Upper lobe of right lung (tissue), 1 donor: ENCODE data around the gene SREK1IP1. TPM values are rescaled to one million over a fixed set of nuclear protein-coding genes. Genes with fewer than 3 reads are reported as not detected.
"Not testable (repeated sequence)": the region's sequence is repeated elsewhere in the genome, so short reads cannot be mapped to it uniquely, and the experiment has no call there.

Experiments
- ATAC-seq: fragments of 200-7000 bp; cut with Tn5 transposase; one replicate; pipeline ENCODE4 v1.9.1; 2020; ENCODE audit warnings: mild to moderate bottlenecking, moderate library complexity
- DNase-seq: peaks from one replicate; pipeline ENCODE4 v3.0.0-alpha.2; 2020
- H3K27ac ChIP-seq: fragments of 200-600 bp; one replicate; pipeline ENCODE4 v1.8.0; 2022
- H3K27me3 ChIP-seq: fragments of 200-600 bp; one replicate; pipeline ENCODE4 v1.8.0; 2022; ENCODE audit warnings: mild to moderate bottlenecking
- H3K36me3 ChIP-seq: fragments of 200-600 bp; one replicate; pipeline ENCODE4 v1.8.0; 2022
- H3K4me1 ChIP-seq: fragments of 200-600 bp; one replicate; pipeline ENCODE4 v1.8.0; 2022
- H3K4me3 ChIP-seq: fragments of 200-600 bp; one replicate; pipeline ENCODE4 v1.8.0; 2022; ENCODE audit warnings: mild to moderate bottlenecking
- H3K9me3 ChIP-seq: fragments of 200-600 bp; one replicate; pipeline ENCODE4 v1.8.0; 2022
- intact Hi-C: fragments of 100-400 bp; cut with DNase I; formaldehyde crosslinking; loops from one replicate; pipeline ENCODE4 v1.11.0; 2022
- total RNA-seq: library from RNA; stranded (reverse); fragmentation: NEBNext Ultra II Directional; extraction: Animal tissue kit (Norgen Biotek cat#: 25700); gene quantifications from one replicate; pipeline ENCODE4 v1.2.1, GENCODE V29; 2021
- TF ChIP-seq, protein P1 (sequence below): fragments of 200-600 bp; IDR thresholded peaks from one replicate; pipeline ENCODE4 v1.8.0; 2022; ENCODE audit warnings: antibody characterized with exemption
- donor health status: DM: no; HTN: yes; CAD: no; lungs with severe emphysema.

Gene SREK1IP1
- total RNA-seq, 1 donor from 2014 or later: 22.1 TPM

DNA sequence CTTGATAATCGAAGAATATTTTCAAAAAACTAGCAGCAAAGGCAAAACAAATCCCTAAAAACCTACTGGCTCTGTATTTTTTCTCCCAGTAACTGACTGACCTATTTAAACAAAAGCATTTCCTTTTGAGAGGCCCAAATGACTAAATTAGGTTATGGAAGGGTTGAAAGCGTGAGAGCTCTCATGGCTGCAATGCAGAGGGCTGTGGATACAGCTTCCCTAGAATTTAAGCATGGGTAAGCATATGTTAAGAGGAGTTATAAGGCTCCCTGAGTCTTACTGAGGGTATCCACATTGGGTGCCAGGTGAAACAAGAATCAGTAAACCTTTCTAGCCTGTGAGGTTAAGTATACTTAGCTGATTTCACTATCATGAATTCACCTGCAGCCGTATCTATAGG lies 45.9 kb downstream of the SREK1IP1 start:
- Histone ChIP-seq H3K9me3 (no peaks in the 10 kb centered on the region), H3K4me3 (no peak overlapping the region), H3K4me1 (no peaks in the 10 kb centered on the region), H3K27me3 (no peaks in the 10 kb centered on the region), H3K36me3 (peaks cover 57% of the 10 kb centered on the region), H3K27ac (no peak overlapping the region)
- no peak for ATAC-seq
- no peak for DNase-seq
- intact Hi-C loops: no loop called here
- TF ChIP-seq, protein P1, sequence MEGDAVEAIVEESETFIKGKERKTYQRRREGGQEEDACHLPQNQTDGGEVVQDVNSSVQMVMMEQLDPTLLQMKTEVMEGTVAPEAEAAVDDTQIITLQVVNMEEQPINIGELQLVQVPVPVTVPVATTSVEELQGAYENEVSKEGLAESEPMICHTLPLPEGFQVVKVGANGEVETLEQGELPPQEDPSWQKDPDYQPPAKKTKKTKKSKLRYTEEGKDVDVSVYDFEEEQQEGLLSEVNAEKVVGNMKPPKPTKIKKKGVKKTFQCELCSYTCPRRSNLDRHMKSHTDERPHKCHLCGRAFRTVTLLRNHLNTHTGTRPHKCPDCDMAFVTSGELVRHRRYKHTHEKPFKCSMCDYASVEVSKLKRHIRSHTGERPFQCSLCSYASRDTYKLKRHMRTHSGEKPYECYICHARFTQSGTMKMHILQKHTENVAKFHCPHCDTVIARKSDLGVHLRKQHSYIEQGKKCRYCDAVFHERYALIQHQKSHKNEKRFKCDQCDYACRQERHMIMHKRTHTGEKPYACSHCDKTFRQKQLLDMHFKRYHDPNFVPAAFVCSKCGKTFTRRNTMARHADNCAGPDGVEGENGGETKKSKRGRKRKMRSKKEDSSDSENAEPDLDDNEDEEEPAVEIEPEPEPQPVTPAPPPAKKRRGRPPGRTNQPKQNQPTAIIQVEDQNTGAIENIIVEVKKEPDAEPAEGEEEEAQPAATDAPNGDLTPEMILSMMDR: no peak

DNA sequence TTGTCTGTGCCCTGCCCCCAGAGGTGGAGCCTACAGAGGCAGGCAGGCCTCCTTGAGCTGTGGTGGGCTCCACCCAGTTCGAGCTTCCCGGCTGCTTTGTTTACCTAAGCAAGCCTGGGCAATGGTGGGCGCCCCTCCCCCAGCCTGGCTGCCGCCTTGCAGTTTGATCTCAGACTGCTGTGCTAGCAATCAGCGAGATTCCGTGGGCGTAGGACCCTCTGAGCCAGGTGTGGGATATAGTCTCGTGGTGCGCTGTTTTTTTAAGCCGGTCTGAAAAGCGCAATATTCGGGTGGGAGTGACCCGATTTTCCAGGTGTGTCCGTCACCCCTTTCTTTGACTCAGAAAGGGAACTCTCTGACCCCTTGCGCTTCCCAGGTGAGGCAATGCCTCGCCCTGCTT lies 54.0 kb downstream of the SREK1IP1 start:
- DNase-seq, H3K27ac ChIP-seq, H3K36me3 ChIP-seq, H3K9me3 ChIP-seq, intact Hi-C loops, ATAC-seq, H3K4me3 ChIP-seq, H3K4me1 ChIP-seq, H3K27me3 ChIP-seq: not testable (repeated sequence)

DNA sequence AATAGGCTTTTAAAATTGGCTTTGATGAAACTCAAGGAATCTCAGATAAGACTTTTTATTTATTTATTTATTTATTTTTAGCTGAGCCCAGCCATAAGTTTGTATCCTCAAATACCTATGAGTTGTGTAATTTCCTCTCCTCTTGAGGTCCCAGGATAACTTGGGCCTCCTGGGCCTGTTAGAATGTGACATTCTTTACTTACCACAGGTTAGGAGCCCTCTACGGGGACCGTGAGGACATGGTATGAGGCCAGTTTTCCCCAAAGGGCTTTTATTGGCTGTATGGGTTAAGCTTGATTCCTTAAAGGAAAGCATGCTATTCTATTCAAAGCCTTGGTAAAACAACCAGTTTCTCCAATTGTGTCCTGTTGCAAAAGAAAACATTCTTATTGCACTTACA lies 61.3 kb downstream of the SREK1IP1 start:
- no peaks in the 10 kb centered on the region for H3K4me1 ChIP-seq
- TF ChIP-seq, protein P1: no peak
- no peak overlapping the region for H3K4me3 ChIP-seq
- no peak overlapping the region for H3K27ac ChIP-seq
- intact Hi-C loops: no loop called here
- no peaks in the 10 kb centered on the region for H3K36me3 ChIP-seq
- no peak for ATAC-seq
- peaks cover 3% of the 10 kb centered on the region for H3K27me3 ChIP-seq
- H3K9me3 ChIP-seq: no peaks in the 10 kb centered on the region
- DNase-seq: no peak

DNA sequence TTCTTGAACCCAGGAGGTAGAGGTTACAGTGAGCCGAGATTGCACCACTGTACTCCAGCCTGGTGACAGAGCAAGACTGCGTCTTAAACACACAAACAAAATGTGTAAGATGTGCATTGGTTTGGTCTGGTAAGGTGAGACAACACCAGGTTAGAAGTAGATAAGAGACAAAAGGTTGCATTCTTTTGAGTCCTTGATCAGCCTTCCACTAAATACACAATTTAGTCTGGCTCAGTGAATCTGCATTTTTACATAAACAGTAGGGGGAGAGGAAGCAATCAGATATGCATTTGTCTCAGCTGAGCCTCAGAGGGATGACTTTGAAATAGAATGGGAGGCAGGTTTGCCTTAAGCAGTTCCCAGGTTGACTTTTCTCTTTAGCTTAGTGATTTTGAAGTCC lies 62.4 kb downstream of the SREK1IP1 start:
- intact Hi-C loops, H3K9me3 ChIP-seq, H3K4me1 ChIP-seq, H3K27me3 ChIP-seq, H3K36me3 ChIP-seq, DNase-seq, H3K27ac ChIP-seq, ATAC-seq, H3K4me3 ChIP-seq: not testable (repeated sequence)

DNA sequence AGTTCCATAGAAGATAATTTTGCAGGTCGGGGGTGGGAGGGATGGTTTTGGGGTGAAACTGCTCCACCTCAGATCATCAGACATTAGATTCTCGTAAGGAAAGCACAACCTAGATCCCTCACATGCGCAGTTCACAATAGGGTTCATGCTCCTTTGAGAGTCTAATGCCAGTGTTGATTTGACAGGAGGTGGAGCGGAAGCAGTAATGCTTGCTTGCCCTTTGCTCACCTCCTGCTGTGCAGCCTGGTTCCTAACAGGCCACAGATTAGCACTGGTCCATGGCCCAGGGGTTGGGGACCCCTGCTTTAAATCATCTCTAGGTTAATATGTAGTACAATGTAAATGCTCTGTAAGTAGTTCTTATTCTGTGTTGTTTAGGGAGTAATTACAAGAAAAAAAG lies 67.7 kb downstream of the SREK1IP1 start:
- intact Hi-C loops: no loop called here
- ATAC-seq: no peak
- H3K4me1 ChIP-seq: no peaks in the 10 kb centered on the region
- TF ChIP-seq, protein P1: no peak
- H3K4me3 ChIP-seq: no peak overlapping the region
- H3K9me3 ChIP-seq: peaks cover 7% of the 10 kb centered on the region
- H3K36me3 ChIP-seq: no peaks in the 10 kb centered on the region
- peaks cover 3% of the 10 kb centered on the region for H3K27me3 ChIP-seq
- H3K27ac ChIP-seq: no peak overlapping the region
- DNase-seq: no peak

DNA sequence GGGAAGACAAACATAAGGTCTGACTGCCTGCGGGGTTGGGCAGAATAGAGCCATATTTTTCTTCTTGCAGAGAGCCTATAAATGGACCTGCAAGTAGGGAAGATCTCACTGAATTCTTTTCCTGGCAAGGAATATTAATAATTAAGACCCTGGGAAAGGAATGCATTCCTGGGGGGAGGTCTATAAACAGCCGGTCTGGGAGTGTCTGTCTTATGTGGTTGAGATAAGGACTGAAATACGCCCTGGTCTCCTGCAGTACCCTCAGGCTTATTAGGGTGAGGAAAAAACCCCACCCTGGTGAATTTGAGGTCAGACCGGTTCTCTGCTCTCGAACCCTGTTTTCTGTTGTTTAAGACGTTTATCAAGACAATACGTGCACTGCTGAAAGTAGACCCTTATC lies 72.1 kb downstream of the SREK1IP1 start:
- ATAC-seq, H3K9me3 ChIP-seq, DNase-seq, H3K27ac ChIP-seq, H3K4me1 ChIP-seq, H3K36me3 ChIP-seq, intact Hi-C loops, H3K4me3 ChIP-seq: not testable (repeated sequence)
- H3K27me3 ChIP-seq: peaks cover 14% of the 10 kb centered on the region

DNA sequence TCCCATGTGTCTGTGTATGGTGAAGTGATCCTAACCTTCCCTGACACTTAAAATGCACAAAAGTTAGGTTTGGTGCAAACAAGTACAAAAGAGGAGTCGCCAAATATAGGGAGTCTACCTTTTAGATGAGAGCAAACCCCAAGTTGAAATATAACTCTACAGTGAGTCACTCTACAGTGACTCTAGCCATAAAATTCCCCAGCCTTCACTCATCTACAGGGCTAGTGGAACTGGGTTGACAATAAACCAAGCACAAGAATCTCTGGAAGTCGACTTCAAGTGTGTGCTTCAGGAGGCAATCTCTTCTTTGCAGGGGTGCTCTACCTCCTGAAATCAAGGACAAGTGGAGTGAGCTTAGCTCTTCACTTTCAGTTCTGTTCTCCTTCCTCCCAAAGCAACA lies 74.9 kb downstream of the SREK1IP1 start:
- Histone ChIP-seq H3K36me3 (no peaks in the 10 kb centered on the region), H3K9me3 (peaks cover 7% of the 10 kb centered on the region), H3K4me1 (peaks cover 11% of the 10 kb centered on the region), H3K4me3 (no peak overlapping the region), H3K27me3 (peaks cover 41% of the 10 kb centered on the region), H3K27ac (no peak overlapping the region)
- TF ChIP-seq, protein P1: no peak
- intact Hi-C loops: no loop called here
- DNase-seq: no peak
- no peak for ATAC-seq
